ENCODE results near the gene MRM3.

DNA sequence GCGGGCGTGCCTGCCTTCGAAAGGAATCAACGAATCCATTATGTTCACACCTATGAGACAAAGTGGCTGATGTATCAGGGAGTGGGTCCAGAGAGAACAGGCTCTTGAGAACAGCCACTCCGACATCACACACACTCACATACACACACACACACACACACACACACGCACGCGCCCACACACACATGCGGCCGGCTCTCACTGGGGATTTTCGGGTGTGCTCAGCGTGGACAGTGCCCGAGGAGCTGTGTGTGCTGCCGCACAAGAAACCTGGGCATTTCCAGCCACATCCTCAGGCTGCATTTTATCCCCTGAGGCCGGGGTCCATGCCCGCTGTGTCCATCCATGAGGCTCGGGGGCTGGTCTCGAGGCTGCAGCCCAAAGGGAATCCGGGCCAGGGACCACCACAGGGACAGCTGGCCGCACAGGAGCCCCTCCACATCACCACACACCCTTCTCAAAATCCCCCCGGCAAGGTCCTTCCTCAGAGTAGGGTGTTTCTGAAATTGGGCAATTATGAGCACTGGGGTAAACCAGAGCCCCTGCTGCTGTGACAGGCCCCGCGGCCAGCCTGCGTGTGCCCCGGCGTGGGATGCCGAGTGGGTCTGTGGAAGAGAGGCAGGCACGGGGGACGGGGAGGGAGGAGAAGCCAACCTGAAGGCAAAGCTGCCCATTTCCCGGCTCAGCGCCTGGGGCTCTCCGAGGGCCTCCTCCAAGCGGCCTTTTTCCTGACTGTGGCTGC lies 24.8 kb downstream of the MRM3 start:
- TF ChIP-seq CTCF (IDR thresholded peaks at IDR 0.05): no peak
- TF ChIP-seq ZFX (IDR thresholded peaks at IDR 0.05; ENCODE audit: borderline replicate concordance): no peak
